ENCODE data around the gene APOC3. TPM values are rescaled to one million over a fixed set of nuclear protein-coding genes. Genes with fewer than 3 reads are reported as not detected.

APOC3 gene
- total RNA-seq = not detected
- long read RNA-seq = 0 reads

DNA sequence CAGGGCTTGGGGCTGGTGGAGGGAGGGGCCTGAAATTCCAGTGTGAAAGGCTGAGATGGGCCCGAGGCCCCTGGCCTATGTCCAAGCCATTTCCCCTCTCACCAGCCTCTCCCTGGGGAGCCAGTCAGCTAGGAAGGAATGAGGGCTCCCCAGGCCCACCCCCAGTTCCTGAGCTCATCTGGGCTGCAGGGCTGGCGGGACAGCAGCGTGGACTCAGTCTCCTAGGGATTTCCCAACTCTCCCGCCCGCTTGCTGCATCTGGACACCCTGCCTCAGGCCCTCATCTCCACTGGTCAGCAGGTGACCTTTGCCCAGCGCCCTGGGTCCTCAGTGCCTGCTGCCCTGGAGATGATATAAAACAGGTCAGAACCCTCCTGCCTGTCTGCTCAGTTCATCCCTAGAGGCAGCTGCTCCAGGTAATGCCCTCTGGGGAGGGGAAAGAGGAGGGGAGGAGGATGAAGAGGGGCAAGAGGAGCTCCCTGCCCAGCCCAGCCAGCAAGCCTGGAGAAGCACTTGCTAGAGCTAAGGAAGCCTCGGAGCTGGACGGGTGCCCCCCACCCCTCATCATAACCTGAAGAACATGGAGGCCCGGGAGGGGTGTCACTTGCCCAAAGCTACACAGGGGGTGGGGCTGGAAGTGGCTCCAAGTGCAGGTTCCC is at the start of gene APOC3:
APOC3 (plus strand) TSS at position 383 of the 659 bp plus-strand sequence. CDS start 676 bp downstream, outside the sequence.
- peak; percentile 21 for ATAC-seq
- intact Hi-C loops (cut with DNase I, micrococcal nuclease) = no loop called here
- DNase-seq = no peak

DNA sequence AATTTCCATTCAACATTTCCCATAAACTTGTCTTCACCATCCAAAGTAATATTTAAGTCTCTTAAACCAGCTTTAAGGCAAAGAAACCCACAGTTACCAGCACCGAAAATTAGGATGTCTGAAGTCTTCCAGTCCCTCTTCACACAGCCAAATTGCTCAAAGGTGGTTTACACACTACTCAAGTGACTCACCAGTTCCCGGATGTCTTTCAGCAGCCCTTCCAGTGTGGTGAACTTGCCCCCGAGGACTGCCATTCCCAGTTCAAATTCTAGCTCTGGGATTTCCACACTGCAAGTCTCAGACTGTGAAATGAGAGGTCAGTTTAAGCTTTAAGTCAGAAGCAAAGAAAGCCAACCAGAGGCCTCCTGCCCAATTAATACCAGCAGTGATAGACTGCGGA is 47.0 kb upstream of the APOC3 start:
- intact Hi-C loops (cut with DNase I, micrococcal nuclease) = no loop called here
- no peak for DNase-seq
- ATAC-seq = no peak

DNA sequence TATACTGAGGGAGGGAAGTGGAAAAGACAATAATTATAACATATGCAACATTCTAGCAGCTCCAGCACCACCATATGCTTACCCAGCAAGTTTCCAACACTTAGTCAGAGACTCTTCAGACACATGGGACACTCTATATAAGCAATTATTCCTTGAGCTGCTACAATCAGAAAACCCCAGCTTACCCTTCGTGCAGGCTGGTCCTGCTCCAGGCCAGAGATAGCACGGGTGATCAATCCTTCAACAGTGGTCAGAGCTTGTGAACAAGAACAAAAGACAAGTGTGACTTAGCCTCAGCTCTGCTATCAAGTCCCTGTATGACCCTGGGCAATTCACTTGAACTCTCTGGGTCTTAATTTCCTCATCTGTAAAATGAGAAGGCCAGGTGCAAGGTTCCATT is 43.4 kb upstream of the APOC3 start:
- intact Hi-C loops (cut with DNase I, micrococcal nuclease) = no loop called here
- ATAC-seq = no peak
- DNase-seq = no peak

DNA sequence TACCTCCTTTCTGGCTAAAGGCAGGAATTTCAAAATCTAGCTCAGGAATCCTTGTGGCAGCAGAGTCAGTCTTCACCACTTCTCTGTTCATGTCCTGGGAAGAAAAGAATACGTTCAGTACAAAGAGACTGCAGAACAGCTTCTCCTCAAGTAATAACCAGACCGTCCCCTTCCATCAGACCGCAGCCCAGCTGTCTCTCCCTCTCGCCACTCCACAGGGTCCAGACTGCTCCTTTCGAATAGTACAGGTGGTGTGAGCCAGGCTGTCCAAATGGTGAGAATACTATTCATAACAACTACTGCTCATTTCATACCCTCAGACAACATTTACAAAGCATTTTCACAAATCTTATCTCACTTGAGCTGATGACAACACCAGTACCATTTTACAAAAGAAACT is 42.7 kb upstream of the APOC3 start:
- DNase-seq = no peak
- intact Hi-C loops (cut with DNase I, micrococcal nuclease) = no loop called here
- ATAC-seq = no peak

DNA sequence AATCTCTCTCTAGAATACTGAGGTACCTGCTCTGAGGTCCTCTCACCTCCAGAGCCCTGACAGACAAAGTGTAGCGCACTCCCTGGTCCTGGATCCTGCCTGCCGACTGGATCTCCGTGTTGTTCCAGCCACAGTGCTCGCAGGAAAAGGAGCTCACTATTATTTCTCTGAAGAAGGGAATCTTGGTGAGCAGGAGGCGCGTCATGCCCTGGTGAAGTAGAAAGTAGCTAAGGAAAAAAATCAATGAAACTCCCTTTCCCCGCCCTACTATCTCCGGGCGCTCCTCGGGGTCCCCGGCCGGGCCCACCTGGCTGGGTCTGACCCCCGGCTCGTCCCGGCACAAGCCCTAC is 42.3 kb upstream of the APOC3 start:
- peak; percentile 18 for ATAC-seq
- intact Hi-C loops (cut with DNase I, micrococcal nuclease) = no loop called here

DNA sequence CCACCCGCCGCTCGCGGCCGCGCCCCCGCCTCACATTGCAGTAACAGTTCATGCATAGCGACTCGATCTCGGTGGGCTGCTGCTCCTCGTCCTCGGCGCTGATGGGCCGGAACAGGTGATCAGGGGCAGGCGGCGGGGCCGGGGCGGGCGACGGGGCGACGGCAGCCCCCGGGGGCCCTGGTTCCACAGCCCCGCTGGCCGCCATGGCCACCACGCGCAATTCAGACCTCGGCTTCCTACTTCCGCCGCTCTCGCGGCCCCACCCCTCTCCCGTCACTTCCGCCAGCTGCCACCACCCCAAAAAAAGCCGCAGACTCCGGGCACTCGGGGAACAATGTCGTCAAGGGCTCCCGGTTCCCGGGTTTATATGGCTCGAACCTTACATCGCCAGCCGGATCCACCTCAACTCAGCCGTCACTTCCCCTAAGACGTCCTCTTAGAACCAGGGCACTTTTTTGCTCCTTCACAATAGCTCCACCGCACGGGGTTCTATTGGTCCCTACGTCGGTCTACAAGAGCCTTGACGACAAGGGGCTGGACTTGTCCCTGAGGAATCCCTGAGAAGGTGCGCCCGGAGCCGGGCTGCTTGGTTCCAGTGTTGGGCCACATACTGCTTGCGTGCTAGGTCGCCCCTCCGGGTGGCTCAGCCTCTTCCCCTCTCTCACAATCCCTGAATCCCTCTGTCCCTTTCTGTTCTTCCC is 41.8 kb upstream of the APOC3 start, which contains the start of gene ZPR1:
ZPR1 (minus strand) TSS at position 238 of the 701 bp plus-strand sequence; CDS start at position 205, 33 bp downstream.
- intact Hi-C loops (cut with DNase I, micrococcal nuclease) = no loop called here
- DNase-seq (peak; percentile 79 to 92), ATAC-seq (peak; percentile 90)

More for the DNA sequence above, 42.3 kb upstream of the APOC3 start:
- DNase-seq = no peak

DNA sequence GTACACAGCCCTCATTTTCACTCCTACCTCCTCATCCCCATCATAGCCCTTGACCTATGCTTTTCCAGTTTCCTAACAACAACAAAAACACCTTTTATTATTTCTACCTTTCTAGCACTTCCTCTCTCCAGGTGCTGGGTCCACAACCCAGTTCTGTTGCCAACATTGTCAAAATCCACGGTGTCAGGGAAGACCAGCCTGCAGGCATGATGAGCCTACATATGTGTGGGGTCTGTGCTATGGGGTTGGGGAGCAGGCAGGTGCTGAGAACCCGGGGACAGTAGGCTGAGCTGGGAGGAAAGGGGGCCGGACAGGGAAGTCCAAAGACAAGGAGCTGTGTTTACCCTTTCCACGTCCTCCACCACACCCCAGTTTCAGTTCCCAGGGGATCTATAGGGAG is 41.2 kb upstream of the APOC3 start:
- intact Hi-C loops (cut with DNase I, micrococcal nuclease) = no loop called here
- ATAC-seq = no peak
- DNase-seq = peak in 1 of 2 donors; percentile 10

DNA sequence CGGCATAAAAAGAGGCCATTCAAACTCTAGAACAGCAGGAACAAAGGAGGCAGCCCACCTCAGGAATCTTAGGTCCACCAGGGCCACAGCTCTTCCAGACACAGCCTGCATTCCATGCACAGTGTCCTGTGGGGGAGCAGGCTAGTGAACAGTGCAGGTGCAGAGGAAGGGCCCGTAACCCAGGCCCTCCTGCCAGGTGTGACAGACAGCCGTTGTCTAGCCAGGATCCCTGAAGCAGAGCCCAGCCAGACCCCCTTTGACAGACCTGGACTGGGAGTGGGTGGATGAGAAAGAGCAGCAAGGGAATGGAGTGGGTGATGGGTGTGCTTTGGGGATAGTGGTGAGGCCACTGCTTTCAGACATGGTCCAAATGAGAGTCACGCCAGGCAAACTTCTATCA is 40.7 kb upstream of the APOC3 start:
- DNase-seq = no peak
- intact Hi-C loops (cut with DNase I, micrococcal nuclease) = no loop called here
- no peak for ATAC-seq

DNA sequence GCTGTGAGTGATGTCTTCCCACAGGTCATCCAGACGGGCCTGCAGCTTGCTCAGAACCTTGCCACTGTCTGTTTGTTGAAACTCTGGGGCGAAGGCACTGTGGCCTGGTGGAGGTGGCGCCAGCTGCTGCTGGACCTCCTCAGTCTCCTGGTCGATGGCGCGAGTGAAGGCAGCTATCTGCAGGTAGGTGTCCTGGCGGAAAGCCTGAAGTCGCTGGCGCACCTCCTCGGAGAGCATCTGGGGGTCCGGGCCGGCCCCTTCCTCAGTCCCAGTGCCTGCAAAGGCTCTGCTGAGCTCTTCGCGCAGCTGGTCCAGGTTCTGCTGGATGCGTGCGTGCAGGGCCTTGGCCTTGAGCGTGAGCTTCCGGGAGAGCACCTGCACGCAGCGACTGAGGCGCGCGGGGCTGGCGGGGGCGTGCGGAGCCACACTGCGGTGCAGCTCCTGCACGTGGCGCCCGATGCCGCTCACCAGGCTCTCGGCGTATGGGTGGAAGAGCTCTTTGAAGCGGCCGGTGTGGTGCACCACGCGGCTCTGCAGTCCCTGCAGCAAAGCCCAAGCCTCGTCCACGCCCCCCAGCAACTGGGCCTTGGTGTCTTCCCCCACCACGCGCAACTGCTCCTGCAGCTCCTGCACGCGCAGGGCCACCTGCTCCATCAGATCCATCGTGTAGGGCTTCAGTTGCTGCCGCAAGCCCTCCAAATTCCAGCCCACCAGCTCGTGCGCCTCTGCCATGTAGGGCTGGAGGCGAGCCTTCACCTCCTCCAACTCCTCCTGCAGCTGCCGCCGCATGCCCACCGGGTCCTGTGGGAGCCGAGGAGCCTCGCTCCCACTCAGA is 39.3 kb upstream of the APOC3 start:
- intact Hi-C loops (cut with DNase I, micrococcal nuclease) = loop anchor here (5.0 to 10.0 kb wide), 2 partner anchors 314 to 317 kb away; no protein-coding TSS in a partner anchor
- DNase-seq = peak in 1 of 2 donors; percentile 8
- no peak for ATAC-seq

DNA sequence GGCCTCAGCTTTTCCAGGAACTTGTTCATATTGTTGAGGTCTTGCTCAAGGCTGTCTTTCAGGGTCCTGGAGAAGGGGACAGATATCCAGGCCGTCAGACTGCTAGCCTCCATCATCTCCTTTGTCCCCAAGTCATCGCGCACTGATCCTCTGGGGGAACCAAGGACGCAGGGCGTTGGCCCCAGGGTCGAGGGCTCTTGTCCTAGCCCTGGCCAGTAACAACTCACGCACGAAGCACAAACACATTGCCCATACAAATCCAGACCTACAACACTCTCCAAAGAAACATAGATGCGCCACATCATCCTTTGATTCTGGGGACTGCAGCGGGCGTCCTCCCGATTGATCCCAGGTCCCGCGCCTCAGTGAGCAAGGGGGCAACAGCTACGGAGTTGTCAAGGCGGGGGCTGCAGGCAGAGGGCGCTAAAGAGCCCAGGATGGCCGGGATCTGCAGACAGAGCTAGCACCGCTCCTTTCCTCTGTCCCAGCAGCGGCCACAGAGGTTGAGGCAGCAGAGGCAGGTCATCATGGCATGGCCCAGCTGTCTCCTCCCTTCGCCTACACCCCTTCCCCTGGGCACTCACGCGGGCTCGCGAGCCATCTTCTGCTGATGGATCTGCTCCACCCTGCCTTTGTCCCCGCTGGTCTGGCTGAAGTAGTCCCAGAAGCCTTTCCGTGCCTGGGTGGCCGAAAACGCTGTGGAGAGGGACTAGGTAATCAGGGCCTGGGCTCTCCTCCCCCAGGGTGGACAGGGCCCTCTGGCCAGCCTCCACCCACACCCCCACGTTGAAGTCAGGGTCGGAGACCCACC is 38.5 kb upstream of the APOC3 start:
- ATAC-seq (peak; percentile 51), DNase-seq (peak; percentile 58 to 82)
- intact Hi-C loops (cut with DNase I, micrococcal nuclease) = loop anchor here (5.0 to 10.0 kb wide), 2 partner anchors 314 to 316 kb away; no protein-coding TSS in a partner anchor

DNA sequence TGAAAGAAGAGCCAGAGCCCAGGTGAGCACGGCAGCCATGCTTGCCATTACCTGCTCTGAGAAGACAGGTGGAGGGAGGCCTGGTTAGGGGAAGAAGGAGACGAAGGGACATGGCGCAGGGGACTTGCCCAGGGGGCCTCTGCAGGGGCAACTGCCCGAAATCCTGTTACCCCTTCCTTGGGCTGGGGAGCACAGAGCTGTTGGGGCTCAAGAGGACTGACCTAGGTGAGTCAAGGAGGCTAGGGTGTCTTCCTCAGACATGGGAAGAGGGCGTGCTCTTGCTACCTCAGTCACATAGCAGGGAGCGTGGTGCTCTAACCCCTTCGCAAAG is 37.9 kb upstream of the APOC3 start, which contains the start of gene APOA5:
APOA5 (minus strand) TSS at position 67 of the 331 bp plus-strand sequence; CDS start at position 48, 19 bp downstream.
- ATAC-seq (no peak), DNase-seq (no peak)
- intact Hi-C loops (cut with DNase I, micrococcal nuclease) = loop anchor here (5.0 to 10.0 kb wide), 2 partner anchors 313 to 316 kb away; no protein-coding TSS in a partner anchor

DNA sequence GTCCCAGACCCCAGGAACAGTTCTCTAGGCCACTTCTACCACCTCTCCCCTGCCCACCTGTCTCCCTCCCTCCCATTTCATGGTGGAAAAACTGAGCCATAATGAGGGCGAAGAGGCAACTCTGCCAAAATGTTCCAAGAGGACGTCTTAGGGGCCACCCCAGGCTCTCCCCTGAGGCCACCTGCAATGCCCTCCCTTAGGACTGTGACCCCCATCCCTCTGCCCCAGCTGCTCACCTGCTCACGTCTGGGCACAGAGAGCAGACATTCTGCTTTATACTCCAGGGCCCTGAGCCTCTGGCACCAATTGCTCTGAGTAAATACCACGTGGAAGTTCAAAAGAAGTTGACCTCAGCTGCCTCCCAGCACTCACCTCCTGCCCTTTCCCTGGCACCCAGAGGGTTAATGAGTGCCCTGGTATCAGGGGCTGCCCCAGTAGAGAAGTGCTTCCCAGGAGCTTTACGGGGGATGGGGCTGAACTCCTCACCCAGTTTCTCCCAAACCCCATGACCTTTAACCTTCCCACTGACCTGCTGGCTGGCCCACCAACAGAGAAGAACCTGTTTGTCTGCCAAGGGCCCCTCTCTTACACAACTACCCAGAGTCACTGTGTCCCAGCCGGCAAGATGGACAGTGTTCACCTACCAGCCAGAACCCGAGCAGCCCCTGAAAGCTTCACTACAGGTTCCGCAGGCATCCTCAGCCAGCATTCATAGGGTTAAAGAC is 37.4 kb upstream of the APOC3 start:
- intact Hi-C loops (cut with DNase I, micrococcal nuclease) = loop anchor here (5.0 to 10.0 kb wide), 2 partner anchors 312 to 315 kb away; no protein-coding TSS in a partner anchor
- DNase-seq = no peak
- no peak for ATAC-seq

DNA sequence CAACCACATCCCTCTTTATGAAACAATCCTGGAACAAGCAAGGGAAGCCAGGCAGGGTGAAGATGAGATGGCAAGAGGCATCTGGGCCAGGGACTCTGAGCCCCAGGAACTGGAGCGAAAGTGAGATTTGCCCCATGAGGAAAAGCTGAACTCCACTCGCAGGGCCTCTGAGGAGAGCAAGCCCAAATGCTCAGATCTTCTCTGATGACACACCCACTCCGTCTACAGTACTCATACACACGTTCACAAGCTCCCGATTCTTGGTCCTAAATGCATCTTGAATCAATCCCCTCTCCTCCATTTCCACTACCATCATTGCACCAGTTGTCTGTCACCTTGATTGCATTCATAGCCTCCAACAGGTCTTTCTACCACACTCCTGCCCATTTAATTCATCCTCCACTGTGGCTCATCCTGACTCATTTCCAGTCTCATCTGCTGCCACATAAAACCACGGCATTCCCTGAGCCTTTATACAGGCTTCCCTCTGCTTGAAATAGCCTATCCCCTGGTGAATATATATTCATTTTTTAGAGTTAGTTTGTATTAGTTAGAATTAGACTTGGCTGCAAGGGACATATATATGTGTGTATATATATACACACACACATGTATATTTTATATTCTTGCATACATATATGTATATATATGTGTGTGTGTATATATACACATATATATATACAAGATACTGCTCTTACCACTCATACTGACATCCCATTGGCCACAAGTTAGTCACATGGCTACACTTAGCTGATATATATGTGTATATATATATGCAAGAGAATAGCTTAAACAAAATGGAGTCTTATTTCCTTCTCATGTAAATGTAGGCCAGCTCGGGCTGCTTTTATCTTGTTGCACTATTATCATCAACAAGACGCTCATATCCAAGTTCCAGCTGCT is 36.6 kb upstream of the APOC3 start:
- intact Hi-C loops (cut with DNase I, micrococcal nuclease) = loop anchor here (5.0 to 10.0 kb wide), 2 partner anchors 312 to 314 kb away; no protein-coding TSS in a partner anchor
- no peak for ATAC-seq
- DNase-seq = no peak

DNA sequence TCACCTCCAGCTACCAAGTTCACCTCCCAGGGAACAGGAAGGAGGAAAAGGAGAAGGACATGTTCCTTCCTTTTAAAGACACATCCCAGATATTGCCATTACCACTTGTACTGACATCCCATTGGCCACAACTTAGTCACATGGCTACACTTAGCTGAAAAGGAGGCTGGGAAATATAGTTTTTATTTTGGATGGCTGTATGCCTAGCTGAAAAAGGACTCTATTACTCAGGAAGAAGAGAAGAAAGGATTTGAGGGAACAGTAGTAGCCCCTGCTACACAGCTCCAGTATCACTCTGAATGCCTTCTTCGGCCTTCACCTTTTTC is 36.0 kb upstream of the APOC3 start:
- intact Hi-C loops (cut with DNase I, micrococcal nuclease) = loop anchor here (5.0 to 10.0 kb wide), 2 partner anchors 311 to 314 kb away; no protein-coding TSS in a partner anchor
- DNase-seq = no peak
- peak; percentile 53 for ATAC-seq

DNA sequence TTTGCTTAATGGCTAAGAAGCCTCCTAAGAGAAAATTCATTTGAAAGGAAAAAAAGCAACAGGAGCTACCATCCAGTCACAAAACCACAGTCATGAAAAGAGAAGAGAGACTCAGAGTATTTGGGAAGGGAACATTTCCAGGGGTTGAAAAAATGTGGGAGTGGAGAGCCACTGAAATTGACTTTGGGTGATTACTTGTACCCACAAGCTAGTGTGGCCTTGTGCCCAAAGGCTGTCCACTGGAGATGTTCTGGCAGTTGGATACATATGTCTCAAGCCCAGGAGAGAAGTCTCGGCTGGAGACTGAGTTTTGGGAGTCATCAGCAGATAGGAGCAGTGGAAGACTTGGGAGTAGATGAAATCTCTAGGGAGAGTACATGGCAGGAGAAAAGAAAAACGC is 34.9 kb upstream of the APOC3 start:
- DNase-seq (no peak), ATAC-seq (no peak)
- intact Hi-C loops (cut with DNase I, micrococcal nuclease) = loop anchor here (5.0 to 10.0 kb wide), 2 partner anchors 310 to 312 kb away; no protein-coding TSS in a partner anchor

DNA sequence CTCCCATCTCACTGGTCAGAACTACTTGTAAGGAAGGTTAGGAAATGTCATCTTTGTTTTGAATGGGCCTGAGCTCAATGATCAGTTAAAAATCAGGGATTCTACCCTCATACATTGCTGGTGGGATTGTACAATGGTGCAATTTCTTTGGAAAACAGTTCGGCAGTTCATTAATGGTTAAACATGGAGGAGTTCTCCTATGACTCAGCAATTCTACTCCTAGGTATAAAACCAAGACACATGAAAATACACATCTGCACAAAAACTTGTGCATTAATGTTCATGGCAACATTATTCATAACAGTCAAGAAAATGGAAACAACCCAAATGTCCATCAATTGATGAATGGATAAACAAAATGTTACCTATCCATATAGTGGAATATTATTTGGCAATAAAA is 33.2 kb upstream of the APOC3 start:
- no peak for DNase-seq
- ATAC-seq = no peak
- intact Hi-C loops (cut with DNase I, micrococcal nuclease) = loop anchor here in 1 of 2 donors (10.0 kb wide), 1 partner anchor 308 kb away; no protein-coding TSS in a partner anchor

DNA sequence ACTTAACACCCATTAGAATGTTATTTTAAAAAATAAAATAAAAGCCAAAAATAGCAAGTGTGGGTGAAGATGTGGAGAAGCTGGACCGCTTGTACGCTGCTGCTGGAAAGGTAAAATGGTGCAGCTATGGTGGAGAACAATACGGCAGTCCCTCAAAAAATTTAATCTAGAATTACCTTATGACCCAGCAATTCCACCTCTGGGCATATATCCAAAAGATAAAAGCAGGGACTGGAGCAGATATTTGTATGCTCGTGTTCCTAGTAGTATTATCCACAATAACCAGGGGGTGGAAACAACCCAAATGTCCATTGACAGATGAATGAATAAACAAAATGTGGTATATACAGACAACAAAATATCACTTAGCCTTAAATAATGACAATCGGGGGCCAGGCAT is 31.9 kb upstream of the APOC3 start:
- ATAC-seq (no peak), DNase-seq (no peak)
- intact Hi-C loops (cut with DNase I, micrococcal nuclease) = loop anchor here in 1 of 2 donors (10.0 kb wide), 1 partner anchor 307 kb away; no protein-coding TSS in a partner anchor
